Dermis microvascular lymphatic vessel endothelial cell (primary cell): Measurements from ENCODE around the gene ADORA1. TPM values are rescaled to one million over a fixed set of nuclear protein-coding genes. Genes with fewer than 3 reads are reported as not detected.

Source experiments
- DNase-seq, 2 donors: peaks; one replicate each; pipeline versions ENCODE4 v3.0.0 to v3.0.0-alpha.2; 2010; ENCODE audit warnings: low read depth in 2 of 2
- total RNA-seq: library from RNA; depleted of rRNA; stranded (reverse); fragments of >200 nt; gene quantifications from 2 replicates; pipeline ENCODE4 v1.2.1, GENCODE V29; 2014

ADORA1 gene
- total RNA-seq, 1 donor from 2014 or later = not detected

DNA sequence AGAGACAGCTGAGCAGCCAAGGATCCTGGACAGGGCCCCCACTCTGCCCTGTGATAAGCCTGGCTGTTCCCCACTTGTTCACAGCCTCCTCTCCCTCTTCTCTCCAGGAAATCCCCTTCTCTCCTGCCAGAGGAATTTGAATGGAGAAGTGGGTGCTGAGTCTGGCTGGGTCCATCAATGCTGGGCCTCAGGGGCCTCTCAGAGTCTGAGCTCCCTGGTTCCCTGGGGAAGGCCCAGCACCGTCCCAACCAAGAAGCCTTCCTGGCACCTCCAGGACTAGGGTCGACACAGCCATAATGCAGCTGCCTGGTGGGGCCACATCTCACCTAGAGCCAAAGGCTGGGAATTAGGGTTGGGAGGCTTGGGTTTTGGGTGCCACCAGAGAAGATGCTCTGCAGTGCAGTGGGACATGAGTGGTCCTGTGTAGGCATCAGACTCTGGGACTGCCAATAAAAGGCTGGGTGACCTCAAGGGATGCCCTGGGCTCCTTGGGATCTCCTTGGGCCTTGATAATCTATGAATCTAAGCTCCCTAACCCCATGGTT is 45.6 kb downstream of the ADORA1 start:
- no peak for DNase-seq

- no peak for DNase-seq
Measured at GRCh38 chr1:203173566-203173965, 46.0 kb downstream of the ADORA1 start.

DNA sequence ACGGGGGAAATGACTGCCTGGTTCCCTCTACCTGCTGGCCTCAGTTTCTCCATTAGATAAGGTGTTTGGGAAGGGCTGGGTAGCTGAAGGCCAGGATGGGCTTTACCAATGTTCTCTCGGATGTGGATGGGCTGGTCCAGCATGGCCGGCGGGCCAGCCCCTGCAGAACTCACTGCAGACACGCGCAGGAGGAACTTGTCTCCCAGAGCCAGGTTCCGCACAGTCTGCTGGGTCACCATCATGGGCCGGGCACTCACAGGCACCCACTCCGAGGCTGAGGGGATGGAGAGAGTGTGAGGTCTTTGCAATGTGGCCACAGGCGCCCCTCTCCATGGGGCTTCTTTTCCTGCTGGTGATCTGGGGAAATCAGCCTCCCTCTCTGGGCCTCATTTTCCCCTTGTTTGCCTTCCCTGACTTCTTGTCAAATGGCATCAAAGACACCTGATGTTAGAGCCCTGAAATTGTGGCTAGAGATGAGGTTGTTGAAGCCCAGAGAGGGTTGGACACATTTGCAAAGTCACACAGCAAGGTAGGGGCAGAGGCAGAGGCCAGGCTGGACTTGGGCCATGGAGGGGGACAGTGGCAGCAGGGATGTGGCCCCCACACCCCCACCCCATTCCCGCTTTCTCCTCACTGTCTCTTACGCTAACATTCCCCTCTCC is 46.9 kb downstream of the ADORA1 start:
- DNase-seq = no peak

- DNase-seq = no peak
Measured at GRCh38 chr1:203175237-203175826, 47.8 kb downstream of the ADORA1 start, which contains the start of gene MYBPH. Gene MYBPH, minus strand, starts transcription at chr1:203175826. Its CDS starts 71 bp downstream, at chr1:203175755.

DNA sequence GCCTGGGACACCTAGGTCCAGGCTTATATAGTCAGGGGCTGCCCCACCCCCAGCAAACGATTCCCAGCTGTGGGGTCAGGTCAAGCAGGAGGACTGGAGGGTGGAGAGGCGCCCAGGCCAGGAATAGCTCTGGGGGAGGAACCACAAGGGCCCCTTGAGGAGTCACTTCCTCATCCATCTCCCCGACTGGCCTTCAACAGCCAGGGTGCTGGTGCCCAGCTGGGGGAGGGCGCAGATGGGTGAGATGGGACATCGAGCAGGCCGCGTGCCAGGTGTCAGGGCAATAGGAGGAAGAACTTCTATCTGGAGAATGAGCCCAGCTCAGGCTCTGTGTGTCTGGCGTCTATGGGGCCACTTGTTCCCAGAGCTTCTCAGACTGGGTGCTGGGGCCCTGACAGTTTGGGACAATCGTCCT is 48.3 kb downstream of the ADORA1 start:
- DNase-seq = no peak

GRCh38 chr1:203176273-203177035 is 48.9 kb downstream of the ADORA1 start:
- DNase-seq = no peak

DNA sequence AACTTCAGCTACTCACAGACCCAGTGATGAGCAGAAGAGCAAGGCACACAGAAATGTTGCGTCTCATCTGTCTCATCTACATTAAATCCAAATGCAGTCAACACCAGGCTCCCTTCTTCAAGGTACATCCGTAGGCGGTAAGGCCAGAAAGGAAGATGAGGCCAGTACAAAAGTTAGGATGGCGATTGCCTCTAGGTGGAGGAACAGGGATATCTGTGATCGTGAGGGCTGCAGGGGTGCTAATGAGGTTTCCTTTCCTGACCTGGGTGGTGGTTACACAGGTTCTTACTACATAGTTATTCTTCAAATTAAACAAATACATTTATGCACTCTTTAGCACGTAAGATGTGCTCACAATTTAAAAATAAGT is 49.5 kb downstream of the ADORA1 start:
- DNase-seq = no peak

- peak in 1 of 2 donors; percentile 10 for DNase-seq
Measured at GRCh38 chr1:203177470-203178039, 50.0 kb downstream of the ADORA1 start.

DNA sequence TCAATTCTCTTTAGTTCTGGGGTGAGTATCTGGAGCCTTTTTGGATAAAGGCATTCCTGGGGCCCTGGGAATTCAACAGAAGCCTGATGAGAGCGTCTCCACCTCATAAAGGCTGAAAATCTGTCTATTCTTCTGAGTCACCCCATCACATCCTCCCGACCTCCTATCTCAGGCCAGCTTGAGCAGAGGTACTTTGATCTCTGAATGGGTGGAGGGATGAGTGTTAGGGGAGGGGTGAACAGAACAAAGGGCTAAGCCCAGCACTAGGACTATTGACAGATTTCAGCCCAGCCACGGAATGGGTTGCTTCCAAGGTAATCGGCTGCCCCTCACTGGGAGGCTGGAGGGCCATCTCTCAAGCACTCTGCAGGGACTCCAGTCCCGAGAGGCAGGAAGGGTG is 50.6 kb downstream of the ADORA1 start:
- peak in 1 of 2 donors; percentile 12 for DNase-seq

GRCh38 chr1:203178821-203179666 is 51.5 kb downstream of the ADORA1 start:
- DNase-seq = no peak

GRCh38 chr1:203179667-203180005 is 52.1 kb downstream of the ADORA1 start:
- DNase-seq = no peak

DNA sequence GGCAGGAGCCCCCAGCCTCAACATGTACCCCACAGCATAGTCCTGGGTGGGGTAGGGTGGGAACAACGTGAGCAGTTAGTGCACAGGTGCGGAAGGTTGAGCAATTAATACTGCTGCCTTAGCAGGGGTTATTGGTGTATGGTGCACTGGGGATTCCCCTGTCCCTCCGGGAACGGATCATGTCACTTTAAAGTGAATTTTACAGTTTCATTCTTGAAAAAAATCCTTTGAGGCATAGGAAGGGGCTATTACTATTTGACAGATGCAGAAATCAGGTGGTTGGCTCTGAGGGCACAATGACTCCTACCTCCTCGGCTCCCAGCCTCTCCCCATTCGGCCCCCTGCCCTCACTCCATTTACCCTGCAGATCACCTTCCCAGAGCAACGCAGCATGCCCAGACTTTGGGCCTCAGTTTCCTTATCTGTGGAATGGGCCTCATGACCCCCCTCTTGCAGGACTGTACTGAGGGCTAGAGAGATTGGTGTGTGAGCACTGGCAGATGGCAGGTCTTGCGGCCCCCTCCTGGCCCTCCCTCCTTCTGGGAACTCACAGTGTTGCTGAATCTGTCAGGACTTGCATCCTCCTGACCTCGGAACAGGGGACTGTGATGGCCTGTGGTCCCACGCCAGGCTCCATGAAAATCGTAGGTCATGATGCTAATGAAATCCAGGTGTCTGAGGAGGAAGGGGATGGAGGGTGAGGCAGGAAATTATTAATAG is 53.2 kb downstream of the ADORA1 start:
- no peak for DNase-seq

- no peak for DNase-seq
Measured at GRCh38 chr1:203181586-203182386, 54.3 kb downstream of the ADORA1 start.

DNA sequence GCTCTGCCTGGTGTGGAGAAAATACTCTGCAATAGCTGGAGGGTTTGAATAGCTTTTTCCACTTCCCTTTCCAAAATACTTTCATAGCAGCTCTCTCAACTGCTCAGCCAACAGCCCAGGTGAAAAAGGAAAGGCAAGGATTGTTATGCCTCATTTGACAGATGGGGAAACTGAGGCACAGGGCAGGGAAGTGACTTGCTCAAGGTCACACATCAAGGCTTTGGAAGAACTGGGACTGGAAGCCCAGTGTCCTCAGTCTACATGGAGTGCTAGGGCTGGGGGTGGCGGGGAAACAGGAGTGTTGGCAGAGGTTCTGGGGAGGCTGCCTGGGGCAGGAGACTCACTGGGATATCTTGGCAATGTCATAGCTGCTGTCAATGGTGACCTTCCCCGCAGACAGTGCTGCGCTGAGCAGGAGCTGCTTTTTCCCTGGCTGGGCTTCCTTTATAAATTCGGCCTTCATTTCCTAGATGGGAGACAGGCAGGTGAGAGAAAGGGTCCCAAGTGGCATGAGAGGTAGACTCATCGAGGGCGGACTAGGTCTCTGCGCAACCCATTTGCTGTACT is 54.9 kb downstream of the ADORA1 start:
- no peak for DNase-seq

DNA sequence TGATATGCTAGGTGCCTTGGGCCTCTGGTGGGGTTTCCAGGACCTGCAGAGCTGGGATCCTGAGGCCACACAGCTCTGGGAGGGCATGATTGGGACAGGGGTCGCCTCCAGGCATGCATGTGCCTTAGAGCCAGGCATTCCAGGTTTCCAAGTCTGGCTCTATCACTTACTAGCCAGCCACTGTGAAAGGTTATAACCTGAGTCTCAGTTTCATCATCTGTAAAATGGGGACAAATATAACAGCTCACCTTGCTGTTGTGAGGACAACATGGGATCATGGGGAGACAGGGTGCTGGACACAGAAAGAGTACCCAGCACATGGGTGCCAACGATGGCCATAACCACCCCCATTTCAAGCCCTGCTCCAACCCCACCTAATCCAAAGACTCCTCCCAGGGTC is 56.3 kb downstream of the ADORA1 start:
- no peak for DNase-seq

GRCh38 chr1:203184467-203184866 is 56.9 kb downstream of the ADORA1 start:
- DNase-seq = no peak

DNA sequence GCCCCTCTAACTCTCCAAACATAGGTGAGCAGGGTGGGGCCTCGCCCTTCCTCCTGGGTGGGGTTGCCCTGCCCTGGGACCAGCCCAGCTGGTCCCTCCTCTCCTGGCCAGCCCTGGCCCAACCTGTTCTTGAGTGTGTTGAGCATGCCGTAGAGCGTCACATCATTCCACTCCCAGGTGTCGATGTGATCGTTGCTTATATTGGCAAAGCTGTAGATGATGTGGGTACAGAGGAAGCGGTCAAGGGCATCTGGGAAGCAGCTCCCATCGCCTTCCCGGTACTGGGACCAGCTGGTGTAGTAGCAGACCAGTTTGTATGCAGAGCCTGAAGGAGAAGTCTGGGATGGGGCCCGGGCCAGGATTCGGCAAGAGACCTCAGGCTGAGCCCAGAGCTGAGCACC is 57.5 kb downstream of the ADORA1 start:
- no peak for DNase-seq

GRCh38 chr1:203185585-203185984 is 58.1 kb downstream of the ADORA1 start:
- no peak for DNase-seq

DNA sequence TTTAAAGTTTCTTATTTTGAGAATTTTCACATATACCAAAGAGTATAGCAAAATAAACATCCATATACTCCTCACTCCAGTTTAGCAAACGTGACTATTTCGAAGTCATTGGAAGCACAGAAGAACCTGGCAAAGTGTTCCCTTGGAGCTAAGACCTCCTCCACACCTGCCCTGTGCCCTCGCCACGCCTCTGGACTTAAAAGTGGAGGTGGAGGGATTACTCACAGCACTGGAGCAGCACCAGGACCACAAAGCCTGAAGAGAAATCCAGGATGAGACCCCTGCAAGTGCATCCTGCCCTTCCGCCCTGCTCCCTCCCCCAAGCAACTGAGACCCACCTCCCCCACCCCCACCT is 58.5 kb downstream of the ADORA1 start:
- no peak for DNase-seq
